Spleen (tissue), 11 donors: ENCODE measurements around the gene FRMD4B. TPM values are rescaled to one million over a fixed set of nuclear protein-coding genes. Genes with fewer than 3 reads are reported as not detected.

Experiments used
- DNase-seq: peaks from one replicate; pipeline ENCODE4 v3.0.0-alpha.2; 2020
- H3K27ac ChIP-seq, 8 donors: fragments of 200-600 bp; sonication (generic) in 7 of 8; 1 replicate in 4 of 8; 2 replicates in 4 of 8; pipeline versions ENCODE4 v1.5.0 to v1.8.0; 2016 to 2021; ENCODE audit warnings: inconsistent platforms in 4 of 8, mild to moderate bottlenecking in 4 of 8, moderate library complexity in 1 of 8
- H3K27me3 ChIP-seq, 7 donors: fragments of 200-600 bp; sonication (generic) in 6 of 7; replicated peaks in 1 of 7; 1 replicate in 4 of 7; 2 replicates in 3 of 7; pipeline versions ENCODE4 v1.5.0 to v1.8.0; 2016 to 2021; ENCODE audit warnings: inconsistent platforms in 3 of 7, mild to moderate bottlenecking in 1 of 7
- H3K36me3 ChIP-seq, 6 donors: fragments of 200-600 bp; sonication (generic) in 5 of 6; 1 replicate in 4 of 6; 2 replicates in 2 of 6; pipeline versions ENCODE4 v1.5.0 to v1.8.0; 2016 to 2021; ENCODE audit warnings: inconsistent platforms in 2 of 6
- H3K4me1 ChIP-seq, 6 donors: fragments of 200-600 bp; sonication (generic) in 5 of 6; 1 replicate in 3 of 6; 2 replicates in 3 of 6; pipeline versions ENCODE4 v1.5.0 to v1.8.0; 2016 to 2021; ENCODE audit warnings: inconsistent platforms in 3 of 6
- H3K4me3 ChIP-seq, 8 donors: fragments of 200-600 bp; sonication (generic) in 7 of 8; 1 replicate in 4 of 8; 2 replicates in 4 of 8; pipeline versions ENCODE4 v1.5.0 to v1.8.0; 2016 to 2021; ENCODE audit warnings: inconsistent platforms in 4 of 8, mild to moderate bottlenecking in 4 of 8, moderate library complexity in 2 of 8
- H3K9me3 ChIP-seq, 8 donors: fragments of 200-600 bp; sonication (generic) in 7 of 8; 1 replicate in 4 of 8; 2 replicates in 4 of 8; pipeline versions ENCODE4 v1.5.0 to v1.8.0; 2016 to 2021; ENCODE audit warnings: inconsistent platforms in 4 of 8
- CTCF ChIP-seq, 11 experiments: fragments of 200-600 bp in 7 of 11; fragments of 450-650 bp in 4 of 11; sonication (generic) in 4 of 11; IDR thresholded peaks in 8 of 11; conservative IDR thresholded peaks in 3 of 11; 1 replicate in 7 of 11; 2 replicates in 4 of 11; pipeline versions ENCODE4 v1.4.0 to v1.8.0; 2016 to 2021; ENCODE audit warnings: antibody characterized with exemption in 11 of 11, inconsistent platforms in 4 of 11, mild to moderate bottlenecking in 1 of 11
- POLR2A ChIP-seq, 3 donors: fragments of 450-650 bp; IDR thresholded peaks; one replicate each; pipeline ENCODE4 v1.5.1; 2017; ENCODE audit warnings: antibody characterized with exemption in 3 of 3, mild to moderate bottlenecking in 1 of 3
- POLR2AphosphoS5 ChIP-seq, 3 donors: sonication (generic); formaldehyde crosslinking; IDR thresholded peaks; one replicate each; pipeline ENCODE4 v1.5.1; 2017; ENCODE audit warnings: antibody characterized with exemption in 3 of 3
- WGBS, 5 donors: extraction: QIAGEN DNeasy Blood & Tissue Kit in 3 of 5; methylation state at CpG; one replicate each; pipeline versions ENCODE4 v1.1.5 to v1.1.7; 2013 to 2018; 5-methylcytosine and 5-hydroxymethylcytosine counted together
- intact Hi-C: fragments of 100-400 bp; cut with DNase I; formaldehyde crosslinking; loops from one replicate; pipeline ENCODE4 v1.15.0; 2023; ENCODE audit warnings: low total_unique reads
- polyA plus RNA-seq, 3 donors: library from polyadenylated mRNA; stranded (reverse); fragments of 200-250 nt; gene quantifications; one replicate each; pipeline ENCODE4 v1.2.1, GENCODE V29; 2013
- total RNA-seq, 7 donors: library from RNA; depleted of rRNA in 3 of 7; stranded (reverse); fragments of >200 nt in 3 of 7; fragmentation: NEBNext Ultra II Directional in 4 of 7; extraction: Animal tissue kit (Norgen Biotek cat#: 25700) in 4 of 7; gene quantifications; one replicate each; pipeline versions ENCODE4 v1.1.0 to v1.2.1, GENCODE V29; 2016 to 2021
- donor health status: healthy with polysubstance abuse.
- donor health status: DM: no; HTN: no; CAD: no; lungs with moderate emphysema.
- donor health status: DM: no; HTN: no; CAD: no.
- donor health status: Bipolar disorder and iron deficiency.
- donor health status: healthy.
- donor health status: DM: no; HTN: no; CAD: no.
- donor health status: DM: yes; HTN: yes; CAD: no.

Gene FRMD4B
- total and polyA plus RNA-seq, 10 donors: 8.1 to 143 (median 112) TPM

- Histone ChIP-seq H3K9me3 (no peaks in the 10 kb centered on the region), H3K27ac (peak overlapping the region in 6 of 8 donors; percentile 68 to 79 (median 74)), H3K36me3 (no peaks in the 10 kb centered on the region), H3K4me3 (peak overlapping the region in 7 of 8 donors; percentile 43 to 70 (median 52)), H3K4me1 (peaks cover 18 to 50% (median 35%) of the 10 kb centered on the region in 6 donors), H3K27me3 (peaks cover 0 to 32% (median 3%) of the 10 kb centered on the region in 7 donors)
- no peak for DNase-seq
- WGBS, 5 donors: 30 to 37% (median 36%) methylated on average over 8 of the region's 8 CpGs
- intact Hi-C loops: no loop called here
- TF ChIP-seq CTCF (IDR thresholded peaks at IDR 0.05 in 8 of 11, conservative IDR thresholded peaks at IDR 0.05 in 3 of 11) (no peak), POLR2A (IDR thresholded peaks at IDR 0.05) (no peak), POLR2AphosphoS5 (IDR thresholded peaks at IDR 0.05) (no peak)
These were observed 883 bp upstream of the FRMD4B start for GRCh38 chr3:69386556-69387385.

- DNase-seq: no peak
- TF ChIP-seq POLR2A (IDR thresholded peaks at IDR 0.05) (no peak), CTCF (IDR thresholded peaks at IDR 0.05 in 8 of 11, conservative IDR thresholded peaks at IDR 0.05 in 3 of 11) (no peak), POLR2AphosphoS5 (IDR thresholded peaks at IDR 0.05) (no peak)
These were observed 665 bp downstream of the FRMD4B start for GRCh38 chr3:69385123-69385722.

GRCh38 chr3:69384326-69384725 lies 1.6 kb downstream of the FRMD4B start:
- H3K4me1 ChIP-seq: peaks cover 10 to 52% (median 30%) of the 10 kb centered on the region in 6 donors

More at GRCh38 chr3:69385123-69385722, 665 bp downstream of the FRMD4B start:
- intact Hi-C loops: no loop called here
- Histone ChIP-seq H3K36me3 (no peaks in the 10 kb centered on the region), H3K27ac (peak overlapping the region in 7 of 8 donors; percentile 18 to 79 (median 72)), H3K4me3 (peak overlapping the region; percentile 38 to 70 (median 48)), H3K4me1 (peaks cover 15 to 53% (median 35%) of the 10 kb centered on the region in 6 donors), H3K9me3 (no peaks in the 10 kb centered on the region), H3K27me3 (peaks cover 0 to 32% (median 3%) of the 10 kb centered on the region in 7 donors)
- WGBS, 5 donors: 6 to 10% (median 8%) methylated on average over 11 of the region's 11 CpGs

More at GRCh38 chr3:69384326-69384725, 1.6 kb downstream of the FRMD4B start:
- DNase-seq: no peak
- Histone ChIP-seq H3K4me3 (peak overlapping the region in 4 of 8 donors; percentile 43 to 70 (median 50)), H3K9me3 (no peaks in the 10 kb centered on the region), H3K27me3 (peaks cover 0 to 32% (median 3%) of the 10 kb centered on the region in 7 donors), H3K27ac (peak overlapping the region in 7 of 8 donors; percentile 16 to 79 (median 72)), H3K36me3 (no peaks in the 10 kb centered on the region)
- WGBS, 5 donors: 22 to 47% (median 44%) methylated on average over 1 of the region's 1 CpG
- intact Hi-C loops: no loop called here
- no peak for TF ChIP-seq POLR2A (IDR thresholded peaks at IDR 0.05)
- TF ChIP-seq CTCF (IDR thresholded peaks at IDR 0.05 in 8 of 11, conservative IDR thresholded peaks at IDR 0.05 in 3 of 11): no peak
- no peak for TF ChIP-seq POLR2AphosphoS5 (IDR thresholded peaks at IDR 0.05)
